WTC11 (cell line): ENCODE measurements around the gene NR3C1. TPM values are rescaled to one million over a fixed set of nuclear protein-coding genes. Genes with fewer than 3 reads are reported as not detected.

ENCODE experiments used
- ATAC-seq: fragments of 200-7000 bp; cut with Tn5 transposase; 2 replicates; pipeline ENCODE4 v1.10.0; 2021; ENCODE audit warnings: mild to moderate bottlenecking, moderate library complexity
- CTCF ChIA-PET: fragments of 300-600 bp; sonication (Branson Sonifier 250); formaldehyde crosslinking; loops from one replicate; lab custom pipeline; 2021; ENCODE audit warnings: antibody characterized with exemption; lab: Charles Lee
- POLR2A ChIA-PET: fragments of 350-600 bp; sonication (Branson Sonifier 250); formaldehyde crosslinking; loops from one replicate; lab custom pipeline; 2021; ENCODE audit warnings: antibody characterized with exemption; lab: Charles Lee
- DNase-seq: peaks from one replicate; pipeline ENCODE4 v3.0.0; 2021; ENCODE audit warnings: low spot score
- H3K27ac Mint-ChIP-seq: 2 replicates; pipeline ENCODE4 v1.8.0; 2021; ENCODE audit warnings: mixed read lengths
- H3K27me3 Mint-ChIP-seq: 2 replicates; pipeline ENCODE4 v1.8.0; 2021; ENCODE audit warnings: low read depth, mild to moderate bottlenecking, moderate library complexity, mixed read lengths
- H3K36me3 Mint-ChIP-seq: 2 replicates; pipeline ENCODE4 v1.8.0; 2021; ENCODE audit warnings: mixed read lengths
- H3K4me1 Mint-ChIP-seq: 2 replicates; pipeline ENCODE4 v1.8.0; 2022; ENCODE audit warnings: mixed read lengths
- H3K4me3 Mint-ChIP-seq: 2 replicates; pipeline ENCODE4 v1.8.0; 2021; ENCODE audit warnings: mild to moderate bottlenecking, moderate library complexity, mixed read lengths
- H3K9me3 Mint-ChIP-seq: 2 replicates; pipeline ENCODE4 v1.8.0; 2021; ENCODE audit warnings: mixed read lengths
- CDX4 ChIP-seq: fragments of 250-450 bp; sonication (Bioruptor Pico); IDR thresholded peaks from 2 replicates; pipeline ENCODE4 v1.9.0; 2021; ENCODE audit warnings: moderate library complexity, mild to moderate bottlenecking, inconsistent platforms, borderline replicate concordance
- ELF4 ChIP-seq: sonication (generic); formaldehyde crosslinking; IDR thresholded peaks from 2 replicates; pipeline ENCODE4 v1.8.1; 2022; ENCODE audit warnings: low read depth, mild to moderate bottlenecking, moderate library complexity, missing genetic modification reagents
- EMX1 ChIP-seq: fragments of 250-450 bp; sonication (Bioruptor Pico); IDR thresholded peaks from 2 replicates; pipeline ENCODE4 v1.8.0; 2021; ENCODE audit warnings: mild to moderate bottlenecking
- MAX ChIP-seq: sonication (generic); formaldehyde crosslinking; IDR thresholded peaks from 2 replicates; pipeline ENCODE4 v1.8.0; 2022; ENCODE audit warnings: mild to moderate bottlenecking, missing genetic modification reagents
- MYBL2 ChIP-seq: sonication (generic); formaldehyde crosslinking; IDR thresholded peaks from 2 replicates; pipeline ENCODE4 v1.8.1; 2023; ENCODE audit warnings: mild to moderate bottlenecking, moderate library complexity, missing genetic modification reagents
- NFYB ChIP-seq: sonication (generic); formaldehyde crosslinking; conservative IDR thresholded peaks from 2 replicates; pipeline ENCODE4 v1.8.0; 2022; ENCODE audit warnings: low read depth, missing genetic modification reagents
- NR1H2 ChIP-seq: sonication (generic); formaldehyde crosslinking; IDR thresholded peaks from 2 replicates; pipeline ENCODE4 v1.9.0; 2021; ENCODE audit warnings: mild to moderate bottlenecking, moderate library complexity, missing genetic modification reagents
- NR2C2 ChIP-seq: sonication (generic); formaldehyde crosslinking; IDR thresholded peaks from 2 replicates; pipeline ENCODE4 v1.8.0; 2022; ENCODE audit warnings: mild to moderate bottlenecking, missing genetic modification reagents
- NR3C1 ChIP-seq: sonication (generic); formaldehyde crosslinking; conservative IDR thresholded peaks from 2 replicates; pipeline ENCODE4 v1.8.1; 2023; ENCODE audit warnings: low read depth, mild to moderate bottlenecking, missing genetic modification reagents
- RORB ChIP-seq: fragments of 250-450 bp; sonication (Bioruptor Pico); IDR thresholded peaks from 2 replicates; pipeline ENCODE4 v1.9.0; 2021; ENCODE audit warnings: mild to moderate bottlenecking
- SP1 ChIP-seq: sonication (generic); formaldehyde crosslinking; conservative IDR thresholded peaks from 2 replicates; pipeline ENCODE4 v1.8.1; 2022; ENCODE audit warnings: missing genetic modification reagents
- TCF7 ChIP-seq: sonication (generic); formaldehyde crosslinking; IDR thresholded peaks from 2 replicates; pipeline ENCODE4 v1.8.0; 2022; ENCODE audit warnings: mild to moderate bottlenecking, low read depth, missing genetic modification reagents, moderate library complexity
- ZBTB21 ChIP-seq: sonication (generic); formaldehyde crosslinking; IDR thresholded peaks from 2 replicates; pipeline ENCODE4 v1.8.1; 2023; ENCODE audit warnings: mild to moderate bottlenecking, missing genetic modification reagents, borderline replicate concordance
- ZBTB43 ChIP-seq: sonication (generic); formaldehyde crosslinking; IDR thresholded peaks from 2 replicates; pipeline ENCODE4 v1.8.1; 2023; ENCODE audit warnings: mild to moderate bottlenecking, missing genetic modification reagents
- ZNF263 ChIP-seq: sonication (generic); formaldehyde crosslinking; IDR thresholded peaks from 2 replicates; pipeline ENCODE4 v1.8.1; 2022; ENCODE audit warnings: low read depth, mild to moderate bottlenecking, moderate library complexity, missing genetic modification reagents
- total RNA-seq: library from RNA; stranded (reverse); gene quantifications from 3 replicates; pipeline ENCODE4 v1.2.3, GENCODE V29; 2021
- TF ChIP-seq, protein P1 (sequence below): sonication (generic); formaldehyde crosslinking; conservative IDR thresholded peaks from 2 replicates; pipeline ENCODE4 v1.8.1; 2022; ENCODE audit warnings: mild to moderate bottlenecking, missing genetic modification reagents
- TF ChIP-seq, protein P2 (sequence below): fragments of 250-450 bp; sonication (Bioruptor Pico); IDR thresholded peaks from 2 replicates; pipeline ENCODE4 v1.9.0; 2021; ENCODE audit warnings: mild to moderate bottlenecking, borderline replicate concordance
- TF ChIP-seq, protein P3 (sequence below): sonication (generic); formaldehyde crosslinking; IDR thresholded peaks from 2 replicates; pipeline ENCODE4 v1.8.1; 2022; ENCODE audit warnings: missing genetic modification reagents, borderline replicate concordance

NR3C1 gene
- total RNA-seq, 1 experiment from 2014 or later: 15.0 TPM

DNA sequence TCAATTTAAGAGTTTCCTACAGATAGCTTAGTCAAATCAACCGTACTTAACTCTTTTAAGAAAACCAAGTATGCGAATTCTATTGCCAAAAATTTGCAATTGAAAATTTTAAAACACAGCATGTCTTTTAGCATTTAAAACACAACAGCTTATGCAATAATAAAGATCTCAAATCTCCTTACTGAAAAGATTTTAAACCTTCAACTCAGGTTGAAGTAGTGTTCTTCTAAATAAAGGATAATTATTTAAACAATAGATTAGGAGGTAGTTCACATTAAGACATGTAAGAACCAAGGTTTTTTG, 5.5 kb downstream of the NR3C1 start:
- no peak for ATAC-seq
- no peaks in the 10 kb centered on the region for H3K36me3 Mint-ChIP-seq
- CTCF ChIA-PET: no interaction called here
- POLR2A ChIA-PET: no interaction called here
- no peak for DNase-seq
- H3K4me1 Mint-ChIP-seq: peaks cover 86% of the 10 kb centered on the region
- TF ChIP-seq MYBL2 (no peak), NR2C2 (CRISPR knock-in tag) (no peak), NFYB (CRISPR knock-in tag) (no peak), EMX1 (CRISPR knock-in tag) (no peak), SP1 (CRISPR knock-in tag) (no peak), ZBTB21 (CRISPR knock-in tag) (no peak), ZNF263 (CRISPR knock-in tag) (no peak), RORB (CRISPR knock-in tag) (no peak), NR1H2 (CRISPR knock-in tag) (no peak), TCF7 (CRISPR knock-in tag) (no peak), CDX4 (no peak), ZBTB43 (CRISPR knock-in tag) (no peak), ELF4 (no peak), MAX (no peak), NR3C1 (CRISPR knock-in tag) (no peak)
- TF ChIP-seq, protein P1, sequence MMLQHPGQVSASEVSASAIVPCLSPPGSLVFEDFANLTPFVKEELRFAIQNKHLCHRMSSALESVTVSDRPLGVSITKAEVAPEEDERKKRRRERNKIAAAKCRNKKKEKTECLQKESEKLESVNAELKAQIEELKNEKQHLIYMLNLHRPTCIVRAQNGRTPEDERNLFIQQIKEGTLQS: no peak
- TF ChIP-seq, protein P2, sequence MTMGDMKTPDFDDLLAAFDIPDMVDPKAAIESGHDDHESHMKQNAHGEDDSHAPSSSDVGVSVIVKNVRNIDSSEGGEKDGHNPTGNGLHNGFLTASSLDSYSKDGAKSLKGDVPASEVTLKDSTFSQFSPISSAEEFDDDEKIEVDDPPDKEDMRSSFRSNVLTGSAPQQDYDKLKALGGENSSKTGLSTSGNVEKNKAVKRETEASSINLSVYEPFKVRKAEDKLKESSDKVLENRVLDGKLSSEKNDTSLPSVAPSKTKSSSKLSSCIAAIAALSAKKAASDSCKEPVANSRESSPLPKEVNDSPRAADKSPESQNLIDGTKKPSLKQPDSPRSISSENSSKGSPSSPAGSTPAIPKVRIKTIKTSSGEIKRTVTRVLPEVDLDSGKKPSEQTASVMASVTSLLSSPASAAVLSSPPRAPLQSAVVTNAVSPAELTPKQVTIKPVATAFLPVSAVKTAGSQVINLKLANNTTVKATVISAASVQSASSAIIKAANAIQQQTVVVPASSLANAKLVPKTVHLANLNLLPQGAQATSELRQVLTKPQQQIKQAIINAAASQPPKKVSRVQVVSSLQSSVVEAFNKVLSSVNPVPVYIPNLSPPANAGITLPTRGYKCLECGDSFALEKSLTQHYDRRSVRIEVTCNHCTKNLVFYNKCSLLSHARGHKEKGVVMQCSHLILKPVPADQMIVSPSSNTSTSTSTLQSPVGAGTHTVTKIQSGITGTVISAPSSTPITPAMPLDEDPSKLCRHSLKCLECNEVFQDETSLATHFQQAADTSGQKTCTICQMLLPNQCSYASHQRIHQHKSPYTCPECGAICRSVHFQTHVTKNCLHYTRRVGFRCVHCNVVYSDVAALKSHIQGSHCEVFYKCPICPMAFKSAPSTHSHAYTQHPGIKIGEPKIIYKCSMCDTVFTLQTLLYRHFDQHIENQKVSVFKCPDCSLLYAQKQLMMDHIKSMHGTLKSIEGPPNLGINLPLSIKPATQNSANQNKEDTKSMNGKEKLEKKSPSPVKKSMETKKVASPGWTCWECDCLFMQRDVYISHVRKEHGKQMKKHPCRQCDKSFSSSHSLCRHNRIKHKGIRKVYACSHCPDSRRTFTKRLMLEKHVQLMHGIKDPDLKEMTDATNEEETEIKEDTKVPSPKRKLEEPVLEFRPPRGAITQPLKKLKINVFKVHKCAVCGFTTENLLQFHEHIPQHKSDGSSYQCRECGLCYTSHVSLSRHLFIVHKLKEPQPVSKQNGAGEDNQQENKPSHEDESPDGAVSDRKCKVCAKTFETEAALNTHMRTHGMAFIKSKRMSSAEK (CRISPR knock-in tag): no peak
- TF ChIP-seq, protein P3, sequence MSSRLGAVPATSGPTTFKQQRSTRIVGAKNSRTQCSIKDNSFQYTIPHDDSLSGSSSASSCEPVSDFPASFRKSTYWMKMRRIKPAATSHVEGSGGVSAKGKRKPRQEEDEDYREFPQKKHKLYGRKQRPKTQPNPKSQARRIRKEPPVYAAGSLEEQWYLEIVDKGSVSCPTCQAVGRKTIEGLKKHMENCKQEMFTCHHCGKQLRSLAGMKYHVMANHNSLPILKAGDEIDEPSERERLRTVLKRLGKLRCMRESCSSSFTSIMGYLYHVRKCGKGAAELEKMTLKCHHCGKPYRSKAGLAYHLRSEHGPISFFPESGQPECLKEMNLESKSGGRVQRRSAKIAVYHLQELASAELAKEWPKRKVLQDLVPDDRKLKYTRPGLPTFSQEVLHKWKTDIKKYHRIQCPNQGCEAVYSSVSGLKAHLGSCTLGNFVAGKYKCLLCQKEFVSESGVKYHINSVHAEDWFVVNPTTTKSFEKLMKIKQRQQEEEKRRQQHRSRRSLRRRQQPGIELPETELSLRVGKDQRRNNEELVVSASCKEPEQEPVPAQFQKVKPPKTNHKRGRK: no peak
- TF ChIP-seq, all 79 proteins: peak for 0
- Mint-ChIP-seq H3K9me3 (no peaks in the 10 kb centered on the region), H3K4me3 (peak overlapping the region; percentile 49), H3K27ac (no peak overlapping the region), H3K27me3 (peaks cover 28% of the 10 kb centered on the region)
